ENCODE data around the gene NF2. TPM values are rescaled to one million over a fixed set of nuclear protein-coding genes. Genes with fewer than 3 reads are reported as not detected.

Gene NF2
- total RNA-seq, 1 experiment from 2014 or later: 190 TPM

GRCh38 chr22:29615705-29616327 is 12.4 kb downstream of the NF2 start:
- no peak for TF ChIP-seq POLR2AphosphoS5 (IDR thresholded peaks at IDR 0.05; ENCODE audit: low read depth, low read length)
- ATAC-seq (peak; percentile 29; the same call in 1 of the 2 replicates), DNase-seq (ENCODE audit: low read depth, low spot score) (no peak)
- ChIA-PET POLR2A (interaction anchor here (0.7 kb wide), 1 partner anchor 475 kb away, joined by 4 read pairs; no protein-coding TSS in a partner anchor), CTCF (interaction anchor here (0.6 kb wide), 1 partner anchor 145 kb away, joined by 3 read pairs; no protein-coding TSS in a partner anchor)
- Histone ChIP-seq H3K36me3 (ENCODE audit: control insufficient read depth, insufficient read depth, low read length) (no peaks in the 10 kb centered on the region), H3K27me3 (ENCODE audit: control insufficient read depth, insufficient read depth, low read length) (no peaks in the 10 kb centered on the region), H3K9me3 (ENCODE audit: control insufficient read depth, insufficient read depth, low read depth, low read length) (no peaks in the 10 kb centered on the region; the same call in 1 of the 2 replicates), H3K4me1 (ENCODE audit: control insufficient read depth, insufficient read depth, low read length) (peaks cover 54% of the 10 kb centered on the region), H3K4me3 (ENCODE audit: low read depth in 2 of 2, low read length in 2 of 2) (no peak overlapping the region), H3K27ac (ENCODE audit: low read length) (peak overlapping the region; percentile 83)
- TSS peak; percentile 41 for BruUV-seq (replicated peaks)
- in situ Hi-C loops (cut with HindIII; ENCODE audit: low pct_unique_long_range_greater_than_20kb, low sequenced_read_pairs): no loop called here
- intact Hi-C loops (cut with micrococcal nuclease; ENCODE audit: unreplicated experiment): no loop called here

- Histone ChIP-seq H3K36me3 (ENCODE audit: control insufficient read depth, insufficient read depth, low read length) (no peaks in the 10 kb centered on the region), H3K9me3 (ENCODE audit: control insufficient read depth, insufficient read depth, low read depth, low read length) (no peaks in the 10 kb centered on the region), H3K27me3 (ENCODE audit: control insufficient read depth, insufficient read depth, low read length) (no peaks in the 10 kb centered on the region), H3K4me1 (ENCODE audit: control insufficient read depth, insufficient read depth, low read length) (peaks cover 74% of the 10 kb centered on the region), H3K27ac (ENCODE audit: low read length) (peak overlapping the region; percentile 83), H3K4me3 (ENCODE audit: low read depth in 2 of 2, low read length in 2 of 2) (no peak overlapping the region)
- no peak for TF ChIP-seq REST (IDR thresholded peaks at IDR 0.05; ENCODE audit: insufficient read depth in 1 of 2, low read depth in 2 of 2, low read length in 1 of 2)
- no peak for TF ChIP-seq SIN3A (IDR thresholded peaks at IDR 0.05; ENCODE audit: borderline replicate concordance, insufficient read depth, low read depth, low read length)
- no peak; the same call in 1 of the 2 replicates for TF ChIP-seq TCF7L2 (IDR thresholded peaks at IDR 0.05; ENCODE audit: low read depth, low read length)
- TF ChIP-seq POLR2AphosphoS5 (IDR thresholded peaks at IDR 0.05; ENCODE audit: low read depth, low read length): no peak
- no peak for TF ChIP-seq CTCF (IDR thresholded peaks at IDR 0.05)
- ChIA-PET CTCF (no interaction called here), POLR2A (no interaction called here)
- no TSS peak for BruUV-seq (replicated peaks)
- in situ Hi-C loops (cut with HindIII; ENCODE audit: low pct_unique_long_range_greater_than_20kb, low sequenced_read_pairs): no loop called here
- intact Hi-C loops (cut with micrococcal nuclease; ENCODE audit: unreplicated experiment): no loop called here
- ATAC-seq (no peak), DNase-seq (ENCODE audit: low read depth, low spot score) (no peak)
Observed at GRCh38 chr22:29617922-29618629, 14.6 kb downstream of the NF2 start.
